GM19035 (cell line): Measurements from ENCODE around the gene GUCA2B.

Experiments
- ATAC-seq: cut with Tn5 transposase; IDR thresholded peaks from one replicate; pipeline ENCODE4 v1.9.1; 2021; ENCODE audit not compliant: unreplicated experiment

Gene GUCA2B

DNA sequence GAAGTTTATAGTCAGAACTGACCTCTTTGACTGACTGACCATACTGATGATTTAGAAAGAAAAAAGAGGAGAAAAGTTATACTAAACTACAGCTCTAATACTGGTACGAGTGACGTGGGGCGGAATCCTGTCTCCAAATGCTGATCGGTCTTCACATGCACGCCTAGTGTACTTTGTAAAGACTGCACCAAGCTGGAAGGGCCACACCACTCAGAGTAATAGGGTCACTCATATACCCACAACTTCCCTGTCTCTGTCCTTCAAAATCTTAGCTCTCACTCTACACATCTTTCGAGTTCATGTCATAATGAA is 30.7 kb downstream of the GUCA2B start:
- no peak for ATAC-seq

DNA sequence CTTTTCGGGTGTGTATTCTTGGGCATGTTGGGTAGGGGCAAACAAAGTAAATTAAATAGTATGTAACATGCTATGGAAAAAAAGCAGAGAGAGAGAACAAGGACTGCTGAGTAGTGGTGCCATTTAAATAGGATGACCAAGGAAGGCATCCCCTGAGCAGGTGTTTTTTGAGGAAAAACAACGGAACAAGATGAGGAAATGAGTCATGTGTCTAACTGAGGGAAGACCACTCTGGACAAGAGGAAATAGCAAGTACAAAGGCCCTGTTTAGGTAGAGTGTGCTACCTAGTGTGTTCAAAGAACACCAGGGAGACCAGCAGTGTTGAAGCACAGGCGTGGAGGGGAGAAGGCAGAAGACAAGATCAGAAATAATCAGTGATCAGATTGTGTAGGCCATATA is 31.4 kb downstream of the GUCA2B start:
- no peak for ATAC-seq

DNA sequence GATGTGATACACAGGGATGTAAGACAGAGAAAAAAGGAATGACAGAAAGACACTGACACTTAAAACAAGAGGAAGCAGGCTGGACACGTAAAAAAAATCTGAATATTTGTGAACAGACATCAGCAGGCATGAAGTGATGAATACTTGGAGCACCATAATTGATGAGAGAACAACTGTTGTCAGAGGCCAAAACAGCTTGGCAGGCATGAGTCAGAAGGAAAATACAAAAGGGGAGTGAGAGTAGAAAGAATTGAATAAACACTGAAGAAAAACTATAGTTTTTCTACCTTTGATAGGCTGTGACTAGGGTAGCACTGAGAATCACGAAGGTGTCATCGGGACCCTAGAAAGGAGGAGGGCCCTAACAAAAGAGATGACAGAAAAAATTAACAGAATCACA is 32.9 kb downstream of the GUCA2B start:
- no peak for ATAC-seq

DNA sequence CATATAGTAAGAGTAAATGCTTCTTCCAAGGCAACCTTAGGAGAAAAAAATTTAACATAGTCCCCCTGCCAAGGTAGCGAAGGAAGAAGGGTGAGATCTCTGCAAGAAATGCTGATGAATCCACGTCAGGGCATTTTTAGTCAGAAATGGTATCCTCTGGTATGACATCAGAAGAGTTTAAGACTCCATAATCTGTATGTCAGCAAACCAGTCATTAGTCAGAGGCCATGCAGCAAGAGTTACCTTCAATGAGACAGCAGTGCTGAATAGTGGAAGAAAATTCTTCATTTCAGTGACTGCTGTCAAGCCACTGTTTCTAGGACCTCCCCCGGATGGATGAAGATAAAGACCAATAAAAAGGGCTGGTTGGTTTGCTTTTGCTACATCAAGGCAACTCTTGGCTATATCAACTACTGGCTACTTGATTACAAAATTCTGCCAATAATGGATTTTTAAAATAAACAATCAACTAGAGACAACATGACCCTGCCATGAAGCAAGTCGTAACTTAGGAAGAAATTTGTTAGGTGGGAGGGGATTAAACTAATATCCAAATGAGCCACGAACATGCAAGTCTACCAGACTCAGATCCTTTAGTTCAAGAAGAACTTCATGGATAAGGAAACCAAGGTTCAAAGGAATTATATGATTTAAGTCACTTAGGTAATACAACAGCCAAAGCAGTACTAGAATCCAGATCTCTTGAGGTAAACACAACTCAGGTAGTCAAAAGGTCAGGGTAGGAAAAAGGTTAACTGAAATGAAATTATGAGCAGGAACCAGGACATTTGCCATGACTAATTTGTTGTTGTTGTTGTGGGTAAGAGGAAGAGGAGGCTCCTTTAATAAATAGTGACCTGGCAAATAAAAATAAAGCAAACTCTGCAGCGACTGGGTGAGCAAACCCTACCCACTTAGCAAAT is 37.0 kb downstream of the GUCA2B start:
- no peak for ATAC-seq

DNA sequence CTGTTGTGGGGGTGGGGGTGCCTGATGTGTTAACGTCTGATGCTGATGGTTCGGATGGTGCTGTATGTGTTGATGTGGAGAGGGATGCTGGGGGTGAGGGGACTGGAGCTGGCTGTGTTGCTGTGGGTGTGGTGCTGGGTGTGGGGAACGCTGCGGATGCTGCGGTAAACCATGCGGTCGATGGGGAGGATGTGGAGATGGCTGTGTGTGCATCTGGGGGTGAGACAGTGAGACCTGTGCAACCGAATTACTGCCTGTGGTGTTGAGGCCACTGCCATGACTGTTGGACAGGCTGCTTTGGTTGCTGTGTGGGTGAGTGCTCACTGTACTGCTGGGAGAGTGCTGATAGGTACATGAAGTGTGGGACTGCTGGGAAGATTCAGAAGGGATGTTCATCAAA is 38.1 kb downstream of the GUCA2B start:
- no peak for ATAC-seq

DNA sequence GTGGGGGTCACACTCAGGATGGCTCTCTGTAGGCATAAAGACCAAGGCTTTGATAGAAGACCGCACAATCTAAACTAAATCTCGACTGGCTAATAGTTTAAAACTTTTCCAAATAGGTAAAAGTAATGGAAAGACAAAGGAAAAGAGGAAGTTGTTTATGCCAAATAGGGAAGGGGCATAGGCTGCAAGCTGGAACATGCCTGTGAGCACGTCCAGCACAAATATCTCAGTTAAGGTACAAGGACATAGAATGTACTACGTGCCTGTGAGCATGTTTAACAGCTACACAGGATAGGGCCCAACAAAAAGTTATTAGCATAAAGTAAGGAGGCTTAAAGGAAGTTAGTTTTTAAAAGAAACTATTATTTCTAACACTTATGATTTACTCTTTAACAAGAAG is 38.9 kb downstream of the GUCA2B start:
- ATAC-seq: no peak

DNA sequence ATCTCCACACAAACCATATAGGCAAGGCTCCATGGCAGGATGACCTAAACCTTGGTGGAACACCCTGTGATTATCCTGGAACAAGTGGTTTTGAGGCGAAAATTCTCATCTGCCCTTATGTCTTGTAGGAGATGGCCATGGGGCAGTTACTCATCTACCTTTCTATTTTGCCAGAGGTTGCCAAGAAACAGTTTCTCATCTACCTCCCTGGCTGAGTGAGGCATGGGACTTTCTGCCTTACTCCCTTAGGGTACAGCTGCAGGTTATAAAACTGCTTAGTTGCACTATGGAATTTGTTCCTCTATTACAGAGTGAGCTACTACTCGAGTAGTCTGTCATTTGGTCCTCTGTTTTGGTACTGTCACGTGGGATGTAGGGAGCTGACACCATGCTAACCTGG is 42.6 kb downstream of the GUCA2B start:
- no peak for ATAC-seq

DNA sequence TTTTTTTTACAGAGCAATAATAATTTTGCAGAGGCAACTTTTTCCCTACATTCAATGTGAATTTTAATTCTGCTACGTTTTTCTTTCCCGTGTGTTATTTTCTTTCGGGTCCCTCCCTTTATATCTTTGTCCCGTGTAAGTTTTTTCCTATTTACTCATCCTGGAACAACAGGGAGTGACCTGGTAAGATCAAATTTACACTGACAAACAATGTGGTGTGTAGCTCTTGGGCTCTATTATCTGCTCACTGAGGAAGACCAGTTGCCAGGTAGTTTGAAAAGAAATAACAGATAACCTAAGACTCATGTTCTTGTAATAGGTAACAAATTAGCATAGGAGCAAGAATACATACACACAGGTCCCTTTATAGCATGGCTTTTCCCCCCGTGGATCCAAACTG is 45.0 kb downstream of the GUCA2B start:
- ATAC-seq: no peak

DNA sequence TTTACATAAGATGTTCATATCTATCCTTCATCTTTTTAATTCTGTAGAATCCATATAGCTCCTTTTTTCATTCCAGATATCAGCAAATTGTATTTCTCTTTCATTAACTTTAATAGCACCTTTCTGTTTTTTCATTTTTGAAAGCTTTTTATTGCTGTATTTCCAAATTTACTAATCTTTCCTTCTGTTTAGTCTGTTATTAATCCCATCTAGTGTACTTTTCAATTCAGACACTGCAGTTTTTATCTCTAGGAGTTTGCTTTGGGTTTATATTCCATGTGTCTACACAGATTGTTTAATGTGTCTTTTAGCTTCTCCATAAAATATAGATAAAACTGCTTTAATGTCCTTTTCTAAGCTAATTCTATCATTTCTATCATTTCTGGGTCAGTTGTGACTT is 48.8 kb downstream of the GUCA2B start:
- ATAC-seq: no peak
